Activated CD8-positive, alpha-beta memory T cell treated with anti-CD3 and anti-CD28 coated beads, Interleukin-2, amount 50 U/mL, for 24 hours (primary cell): ENCODE results near the gene KCNAB2.

Experiments used
- DNase-seq: peaks from one replicate; pipeline ENCODE4 v3.0.0-alpha.2; 2020; ENCODE audit errors: extremely low read depth

The KCNAB2 gene

DNA sequence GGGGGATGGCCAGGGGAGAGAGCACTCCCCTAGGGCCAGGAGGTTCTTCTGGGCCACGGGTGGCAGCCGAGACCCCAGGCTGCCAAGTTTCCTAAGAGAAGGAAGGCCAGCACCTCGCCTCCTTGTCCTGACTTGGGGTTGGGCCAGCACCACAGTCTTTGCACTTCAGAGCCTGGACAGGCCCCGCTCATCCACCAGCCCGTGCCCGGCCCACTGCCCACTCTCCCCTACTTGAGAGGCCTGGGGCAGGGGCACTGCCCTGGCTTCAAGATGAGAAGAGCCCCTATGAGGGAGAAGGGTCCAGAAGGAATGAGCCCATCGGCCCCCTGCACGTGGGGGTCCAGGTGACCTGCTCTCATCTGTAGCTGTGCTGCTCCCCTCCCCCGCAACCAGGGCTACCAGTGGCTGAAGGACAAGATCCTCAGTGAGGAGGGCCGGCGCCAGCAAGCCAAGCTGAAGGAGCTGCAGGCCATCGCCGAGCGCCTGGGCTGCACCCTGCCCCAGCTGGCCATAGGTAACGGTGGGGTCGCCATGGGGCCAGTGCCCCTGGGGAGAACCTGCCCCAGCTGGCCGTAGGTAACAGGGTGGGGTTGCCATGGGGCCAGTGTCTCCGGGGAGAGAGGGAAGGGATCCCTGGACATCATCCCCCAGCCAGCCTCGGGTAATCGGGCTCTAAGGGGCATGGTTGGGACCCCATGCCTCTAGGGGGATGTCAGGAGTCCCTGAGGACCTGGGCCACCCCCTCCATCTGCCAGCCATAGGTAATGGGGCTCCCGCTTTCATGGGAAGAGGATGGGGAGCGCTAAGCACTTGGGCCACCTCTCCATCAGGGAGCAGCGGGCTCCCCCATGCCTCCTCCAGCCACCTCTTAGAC is 50.8 kb downstream of the KCNAB2 start:
- no peak for DNase-seq

DNA sequence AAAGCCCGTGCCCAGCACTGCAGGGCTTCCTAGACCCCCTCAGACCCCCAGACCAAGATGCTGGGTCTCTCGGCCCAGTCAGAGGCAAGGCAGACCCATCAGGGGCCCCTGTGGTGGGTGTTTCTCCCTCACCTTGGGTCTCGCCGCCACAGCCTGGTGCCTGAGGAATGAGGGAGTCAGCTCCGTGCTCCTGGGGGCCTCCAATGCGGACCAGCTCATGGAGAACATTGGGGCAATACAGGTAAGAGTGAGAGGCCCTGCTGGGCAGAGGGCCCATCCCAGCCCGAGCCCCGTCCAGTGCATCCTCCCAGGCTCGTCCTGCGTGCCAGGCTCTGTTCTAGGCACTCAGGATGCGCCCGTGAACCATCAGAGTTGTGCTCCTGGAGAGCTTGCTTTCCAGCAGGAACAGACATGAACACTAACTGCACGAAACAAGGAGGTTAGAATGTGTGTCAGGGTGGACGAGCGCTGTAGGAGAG is 51.5 kb downstream of the KCNAB2 start:
- DNase-seq, result no peak

DNA sequence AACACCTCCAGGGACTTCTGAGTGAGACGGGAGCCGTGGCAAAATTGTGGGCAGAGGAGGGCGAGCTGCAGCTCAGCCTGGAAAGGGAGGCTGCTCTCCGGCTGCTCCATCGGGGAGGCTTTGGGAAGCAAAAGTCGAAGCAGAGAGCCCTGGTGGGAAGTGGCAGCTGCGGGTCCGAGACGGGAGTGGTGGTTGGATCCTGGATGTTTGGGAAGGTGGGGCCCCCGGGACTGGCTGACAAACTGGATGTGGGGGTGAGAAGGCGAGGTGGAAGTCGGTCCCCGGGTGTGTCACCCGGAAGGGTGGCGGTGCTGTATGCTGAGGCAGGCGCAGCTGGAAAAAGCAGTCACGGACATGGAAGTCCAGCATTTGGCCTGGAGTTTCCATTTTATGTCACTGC is 52.1 kb downstream of the KCNAB2 start:
- no peak for DNase-seq

DNA sequence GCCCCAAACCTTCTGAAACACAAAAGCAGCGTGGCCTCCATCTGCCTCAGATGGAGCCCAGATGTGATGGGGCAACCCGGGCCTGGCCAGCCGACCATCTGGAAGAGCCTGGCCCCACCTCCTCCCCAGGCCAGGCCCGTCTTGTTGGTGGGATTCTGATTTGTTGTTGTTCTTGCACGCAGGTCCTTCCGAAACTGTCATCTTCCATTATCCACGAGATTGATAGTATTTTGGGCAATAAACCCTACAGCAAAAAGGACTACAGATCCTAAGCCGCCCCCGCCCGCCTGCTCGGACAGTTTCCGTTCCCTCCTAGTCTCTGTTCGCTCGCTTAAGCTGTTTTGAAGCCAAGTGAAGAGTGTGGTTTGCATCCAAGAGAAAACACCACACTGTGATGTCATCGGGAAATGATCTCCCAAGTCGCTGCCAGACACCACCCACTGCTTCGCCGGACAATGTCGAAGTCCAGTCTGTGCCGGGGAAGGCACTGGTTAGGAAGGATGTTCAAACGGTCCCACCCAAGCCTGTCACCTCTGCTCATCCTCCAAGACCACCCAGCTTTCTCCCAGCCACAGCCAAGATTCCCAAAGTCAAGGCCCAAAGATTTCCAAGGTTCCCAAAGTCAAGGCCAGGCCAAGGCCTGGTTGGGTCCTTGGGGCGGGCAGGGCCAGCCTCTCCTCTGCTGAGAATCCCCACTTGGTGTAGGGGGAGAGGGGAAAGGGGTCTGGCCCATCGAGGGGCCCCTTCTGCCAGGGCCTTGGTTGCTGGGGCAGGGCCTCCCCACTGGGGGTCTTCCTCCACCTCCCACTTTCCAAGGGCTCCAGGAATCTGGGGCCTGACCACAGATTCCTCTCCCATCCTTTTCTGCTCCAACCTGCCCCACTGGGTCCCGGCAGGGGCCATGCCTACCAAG is 52.9 kb downstream of the KCNAB2 start:
- DNase-seq, result no peak

- no peak for DNase-seq
Measured at GRCh38 chr1:6099297-6099696, 53.6 kb downstream of the KCNAB2 start.

GRCh38 chr1:6099787-6100765 is 54.4 kb downstream of the KCNAB2 start:
- DNase-seq, result no peak

DNA sequence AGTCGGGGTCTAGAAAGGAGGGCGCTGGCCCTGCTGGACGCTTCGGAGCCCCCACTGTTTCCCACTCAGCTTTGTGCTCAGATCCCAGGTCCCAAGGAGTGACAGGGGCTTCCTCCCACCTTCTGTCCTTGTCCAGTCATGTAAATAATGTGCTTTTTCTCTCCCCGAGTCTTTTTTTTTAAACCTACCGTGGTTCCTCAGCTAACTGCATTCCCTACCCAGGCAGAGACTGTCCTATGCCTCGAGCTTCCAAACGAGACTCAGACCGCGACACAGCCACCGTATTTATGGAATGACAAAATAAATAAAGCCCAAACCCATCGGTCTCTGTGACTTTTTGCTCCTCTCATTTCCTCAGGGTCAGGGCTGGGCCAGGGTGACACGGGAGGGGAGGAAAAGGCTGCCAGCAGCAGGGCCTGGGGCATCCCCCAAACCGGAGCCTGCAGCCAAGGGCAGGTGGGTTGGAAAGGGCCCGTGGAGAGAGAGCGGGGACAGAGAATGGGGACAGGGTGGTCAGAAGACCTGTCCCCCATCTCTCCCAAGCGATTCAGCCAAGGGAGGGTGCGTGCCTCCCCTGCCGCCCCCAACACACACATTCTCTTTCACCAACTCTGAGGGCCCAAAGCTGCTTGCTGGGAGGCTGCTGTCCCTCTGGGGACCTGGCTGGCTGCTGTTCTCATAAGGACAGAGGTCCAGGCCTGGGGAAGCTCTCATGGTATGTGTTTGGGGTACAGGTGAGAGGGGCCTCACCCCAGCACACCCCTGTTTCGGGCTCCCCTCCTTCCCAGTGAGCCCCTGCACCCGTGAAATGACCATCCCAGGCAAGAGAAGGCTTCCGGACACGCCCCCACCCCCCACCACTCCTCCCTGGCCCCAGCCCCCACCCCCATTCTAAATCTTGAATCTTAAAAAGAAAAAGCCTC is 55.4 kb downstream of the KCNAB2 start:
- DNase-seq, result no peak

GRCh38 chr1:6101826-6102531 is 56.3 kb downstream of the KCNAB2 start:
- DNase-seq, result no peak

DNA sequence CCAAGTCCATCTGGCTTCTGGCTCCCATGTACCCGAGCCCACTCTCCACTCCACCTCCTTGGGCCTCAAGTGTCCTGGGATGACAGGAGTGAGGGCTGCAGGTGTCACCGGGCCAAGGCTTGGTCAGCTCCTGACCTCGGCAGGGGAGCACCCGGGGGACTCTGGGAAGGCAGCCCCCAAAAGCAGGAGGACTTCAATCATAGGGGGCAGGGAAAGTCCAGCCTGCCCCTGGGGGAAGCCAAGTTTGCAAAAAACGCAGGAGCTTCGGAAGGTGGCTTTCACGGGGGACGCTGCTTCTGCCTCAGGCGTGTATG is 56.8 kb downstream of the KCNAB2 start:
- DNase-seq, result no peak

DNA sequence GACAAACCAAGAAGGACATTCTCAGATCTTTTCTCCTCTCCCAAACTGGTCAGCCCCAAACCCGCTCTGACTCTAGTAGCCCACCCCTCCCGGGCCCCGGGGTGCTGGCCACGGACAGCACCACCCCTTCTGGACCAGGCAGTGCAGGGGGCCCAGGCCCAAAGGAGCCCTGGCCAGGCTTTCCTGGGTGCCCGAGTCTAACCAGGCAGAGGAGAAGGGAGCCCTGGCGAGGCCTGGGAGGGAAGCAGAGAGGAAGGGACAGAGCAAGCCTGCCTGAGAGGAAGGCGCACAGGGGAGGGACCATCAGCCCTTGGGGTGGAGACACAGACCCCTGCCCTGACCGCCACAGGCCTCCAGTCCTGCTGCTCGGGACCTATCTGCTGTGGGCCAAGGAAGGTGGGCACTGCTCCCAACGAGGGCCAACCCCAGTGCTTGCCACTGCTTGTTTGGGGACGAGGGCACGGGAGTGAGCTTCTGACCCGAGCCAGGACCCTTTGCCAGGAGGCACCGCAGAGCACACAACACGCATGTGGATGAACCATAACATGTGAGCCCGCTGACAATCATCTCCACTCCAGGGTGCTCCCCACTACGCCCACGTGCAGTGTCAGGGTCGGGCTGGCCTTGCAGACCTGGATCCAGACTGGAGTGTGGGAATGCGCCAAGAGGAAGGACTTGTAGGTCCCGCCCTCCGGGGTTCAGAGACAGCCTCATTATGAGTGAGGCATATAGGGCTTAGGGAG is 57.6 kb downstream of the KCNAB2 start:
- DNase-seq, result no peak

GRCh38 chr1:6103854-6104530 is 58.3 kb downstream of the KCNAB2 start:
- DNase-seq, result no peak

- DNase-seq, result no peak
Measured at GRCh38 chr1:6104631-6105030, 58.9 kb downstream of the KCNAB2 start.

- DNase-seq, result no peak
Measured at GRCh38 chr1:6105218-6105679, 59.6 kb downstream of the KCNAB2 start.

- no peak for DNase-seq
Measured at GRCh38 chr1:6105763-6106162, 60.1 kb downstream of the KCNAB2 start.

DNA sequence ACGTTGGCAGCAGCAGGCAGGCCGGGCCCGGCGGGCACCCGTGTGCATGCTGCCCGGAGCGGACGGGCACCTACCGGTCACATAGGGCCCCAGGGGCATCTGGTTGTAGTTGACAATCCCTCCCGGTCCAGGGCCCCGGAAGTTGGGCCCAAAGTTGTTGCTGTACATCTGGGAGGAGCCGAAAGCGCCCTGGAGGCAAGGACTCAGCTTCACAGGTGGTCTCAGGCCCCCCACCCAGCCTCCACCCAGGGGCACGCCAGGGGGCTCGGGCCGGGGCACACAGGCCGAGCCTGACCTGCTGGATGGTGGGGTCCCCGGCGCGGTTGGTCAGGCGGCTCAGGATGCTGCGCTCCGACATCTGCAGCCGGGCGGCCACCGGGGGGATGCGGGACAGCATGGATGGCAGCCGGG is 60.6 kb downstream of the KCNAB2 start:
- no peak for DNase-seq

- no peak for DNase-seq
Measured at GRCh38 chr1:6106977-6107376, 61.3 kb downstream of the KCNAB2 start.

DNA sequence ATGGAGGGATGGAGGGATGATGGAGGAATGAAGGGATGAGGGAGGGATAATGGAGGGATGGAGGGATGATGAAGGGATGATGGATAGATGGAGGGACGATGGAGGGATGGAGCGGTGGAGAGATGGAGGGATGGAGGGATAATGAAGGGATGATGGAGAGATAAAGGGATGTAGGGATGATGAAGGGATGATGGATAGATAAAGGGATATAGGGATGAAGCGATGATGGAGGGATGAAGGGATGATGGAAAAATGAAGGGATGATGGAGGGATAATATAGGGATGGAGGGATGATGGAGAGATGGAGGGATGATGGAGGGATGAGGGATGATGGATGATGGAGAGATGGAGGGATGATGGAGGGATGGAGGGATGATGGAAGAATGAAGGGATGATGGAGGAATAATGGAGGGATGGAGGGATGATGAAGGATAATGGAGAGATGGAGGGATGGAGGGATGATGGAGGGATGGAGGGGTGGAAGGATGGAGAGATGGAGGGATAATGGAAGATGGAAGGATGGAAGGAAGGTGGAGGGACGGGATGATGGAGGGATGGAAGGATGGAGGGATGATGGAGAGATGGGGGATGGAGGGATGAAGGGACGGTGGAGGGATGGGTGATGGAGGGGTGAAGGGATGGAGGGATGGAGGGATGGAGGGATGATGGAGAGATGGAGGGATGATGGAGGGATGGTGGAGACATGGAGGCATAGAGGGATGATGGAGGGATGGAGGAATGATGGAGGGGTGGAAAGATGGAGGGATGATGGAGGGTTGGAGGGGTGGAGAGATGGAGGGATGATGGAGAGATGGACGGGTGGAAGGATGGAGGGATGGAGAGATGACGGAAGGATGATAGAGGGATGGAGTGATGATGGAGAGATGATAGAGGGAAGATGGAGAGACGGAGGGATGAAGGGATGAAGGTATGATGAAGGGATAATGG is 62.0 kb downstream of the KCNAB2 start:
- DNase-seq, result no peak
